Measurements from ENCODE around the gene MPST. TPM values are rescaled to one million over a fixed set of nuclear protein-coding genes. Genes with fewer than 3 reads are reported as not detected.

MPST gene
- polyA plus RNA-seq, 3 donors: 126 to 179 (median 131) TPM

DNA sequence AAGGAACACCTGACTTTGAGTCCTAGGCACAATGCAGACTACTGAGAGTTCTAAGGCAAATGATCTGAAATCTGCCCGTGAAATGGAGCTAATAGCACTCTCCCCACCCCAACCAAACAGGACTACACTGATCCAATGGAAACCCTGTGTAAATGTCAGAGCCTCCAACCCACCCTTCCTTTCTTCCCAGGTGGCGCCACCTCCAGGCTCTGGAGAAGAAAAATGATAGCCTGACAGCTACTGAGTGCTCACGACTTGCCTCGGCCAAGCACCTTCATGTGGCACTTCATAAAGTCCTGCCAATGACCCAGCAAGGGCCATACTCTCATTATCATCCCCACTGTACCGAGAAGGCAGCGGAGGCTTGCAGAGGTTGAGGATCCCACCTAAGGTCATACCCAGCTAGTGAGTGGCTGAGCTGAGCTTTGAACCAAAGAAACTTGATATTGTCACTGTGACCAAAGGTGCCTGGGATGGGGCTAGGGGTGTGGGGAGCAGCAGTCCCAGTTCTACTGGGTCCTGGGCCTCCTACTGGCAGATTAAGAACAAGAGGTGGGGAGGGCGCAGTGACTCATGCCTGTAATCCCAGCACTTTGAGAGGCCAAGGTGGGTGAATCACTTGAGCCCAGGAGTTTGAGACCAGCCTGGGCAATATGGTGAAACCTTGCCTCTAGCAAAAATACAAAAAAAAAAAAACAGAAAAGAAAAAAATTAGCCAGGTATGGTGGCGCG is 20.8 kb upstream of the MPST start:
- WGBS, 3 donors: 71 to 85% (median 79%) methylated on average over 9 of the region's 9 CpGs
- no peak overlapping the region for H3K27ac ChIP-seq (ENCODE audit: low read depth, low read length)

- H3K27ac ChIP-seq (ENCODE audit: low read depth, low read length): no peak overlapping the region
- 77 to 88% (median 78%) methylated on average over 4 of the region's 4 CpGs for WGBS, 3 donors
These were observed 20.1 kb upstream of the MPST start for GRCh38 chr22:36999463-36999862.

DNA sequence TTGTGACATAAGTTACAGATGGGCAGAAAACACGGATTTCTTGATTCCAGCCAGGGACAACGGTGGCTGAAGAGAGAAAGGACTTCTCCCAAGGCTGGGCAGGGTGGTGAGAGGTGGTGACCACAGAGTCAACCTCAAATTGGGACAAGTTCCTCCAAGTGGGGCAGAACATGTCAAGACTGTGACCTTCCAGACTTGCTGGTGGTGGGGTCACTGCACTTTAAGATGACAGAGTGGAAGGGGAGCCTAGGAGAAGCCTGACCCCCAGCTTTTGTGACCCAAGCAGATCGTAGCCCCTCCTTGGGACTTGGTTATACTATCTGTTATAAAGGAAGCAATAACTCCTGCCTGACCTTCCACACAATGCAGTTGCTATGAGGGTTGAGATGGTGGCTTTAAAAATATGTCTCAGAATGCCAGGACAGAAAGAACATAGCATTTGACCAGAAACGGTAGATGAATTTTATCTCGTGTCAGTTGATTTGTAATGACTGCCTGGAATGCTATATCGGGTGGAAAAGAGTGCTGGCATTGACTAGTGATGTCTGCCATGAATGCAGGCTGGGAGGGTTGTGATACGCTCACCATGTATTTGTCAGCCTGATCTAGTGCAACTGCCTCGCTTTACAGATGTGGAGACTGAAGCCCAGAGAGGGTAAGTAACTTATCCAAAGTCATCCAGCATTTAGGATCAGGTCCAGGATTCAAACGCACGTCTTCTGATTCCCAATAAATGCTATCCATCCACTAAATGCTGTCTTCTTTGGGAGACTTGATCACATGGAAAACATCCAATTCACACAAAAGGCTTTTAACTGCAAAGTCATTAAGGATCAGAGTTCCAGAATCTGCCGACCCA is 18.6 kb upstream of the MPST start:
- WGBS, 3 donors: 64 to 77% (median 76%) methylated on average over 11 of the region's 11 CpGs

DNA sequence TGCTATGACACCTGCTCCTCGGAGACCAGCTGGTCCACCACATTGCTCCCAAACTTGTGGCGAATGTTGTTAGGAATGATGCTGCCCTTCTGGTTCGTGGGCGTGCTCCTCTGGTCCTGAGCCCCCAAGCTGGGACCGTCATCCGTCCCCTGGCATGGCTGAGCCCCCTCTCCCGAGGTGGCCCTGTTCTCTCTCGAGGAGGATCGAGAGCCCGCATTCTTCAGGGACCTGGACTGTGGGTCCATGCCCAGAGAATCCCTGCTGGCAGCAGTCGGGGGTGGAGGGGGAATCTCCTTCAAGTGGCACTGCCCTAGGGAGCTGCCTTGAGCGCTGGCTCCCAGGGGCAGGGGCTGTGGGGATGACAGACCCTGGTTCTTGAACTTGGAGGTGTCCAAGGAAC is 17.7 kb upstream of the MPST start:
- no peak overlapping the region for H3K27ac ChIP-seq (ENCODE audit: low read depth, low read length)
- 85 to 91% (median 86%) methylated on average over 12 of the region's 12 CpGs for WGBS, 3 donors

More for the DNA sequence above, 18.6 kb upstream of the MPST start:
- H3K27ac ChIP-seq (ENCODE audit: low read depth, low read length): no peak overlapping the region

- H3K27ac ChIP-seq (ENCODE audit: low read depth, low read length): no peak overlapping the region
- WGBS, 3 donors: 71 to 88% (median 75%) methylated on average over 6 to 7 of the region's 7 CpGs
These were observed 16.9 kb upstream of the MPST start for GRCh38 chr22:37002633-37003032.

DNA sequence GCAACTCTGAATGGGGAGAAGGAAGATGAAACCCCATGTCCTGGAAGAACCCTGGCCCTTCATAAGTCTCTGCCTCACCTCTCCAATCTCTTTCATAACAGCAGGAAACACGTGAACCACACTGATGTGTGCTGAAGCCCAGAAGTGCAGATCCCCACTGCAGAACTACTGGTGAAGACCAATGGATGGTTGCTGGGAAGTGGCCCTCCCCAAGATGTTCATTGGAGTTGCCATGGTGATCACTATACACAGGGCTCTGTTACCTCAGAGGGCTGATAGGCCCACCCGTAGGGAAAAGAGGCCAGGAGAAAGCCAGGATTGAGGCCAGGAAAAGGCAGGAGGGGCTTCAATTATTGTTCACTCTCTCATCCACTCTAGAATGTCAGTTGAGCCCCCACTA is 11.9 kb upstream of the MPST start:
- WGBS, 3 donors: 35 to 39% (median 36%) methylated on average over 2 of the region's 2 CpGs
- H3K27ac ChIP-seq (ENCODE audit: low read depth, low read length): no peak overlapping the region

DNA sequence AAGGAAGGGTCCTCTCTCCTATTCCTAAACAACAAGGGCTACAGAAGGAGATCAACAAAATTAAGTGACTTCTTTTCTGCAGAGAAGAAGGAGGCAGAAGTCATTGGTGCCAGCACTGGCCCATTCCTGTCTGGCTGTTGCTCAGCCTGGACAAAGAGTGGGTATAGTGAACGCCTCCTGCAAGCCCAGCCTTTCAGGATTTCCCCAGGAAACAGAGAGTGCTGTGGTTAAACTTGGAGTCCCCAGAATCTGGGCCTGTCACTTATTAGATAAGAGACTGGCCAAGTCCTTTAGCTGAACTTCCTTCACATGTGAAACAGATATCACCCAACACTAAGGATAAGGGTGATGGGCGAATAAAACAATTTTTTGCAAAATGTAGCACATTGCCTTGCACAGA is 11.2 kb upstream of the MPST start:
- 32 to 76% (median 43%) methylated on average over 2 of the region's 2 CpGs for WGBS, 3 donors
- no peak overlapping the region for H3K27ac ChIP-seq (ENCODE audit: low read depth, low read length)

- H3K27ac ChIP-seq (ENCODE audit: low read depth, low read length): no peak overlapping the region
- WGBS, 3 donors: 51 to 89% (median 64%) methylated on average over 2 of the region's 2 CpGs
These were observed 10.1 kb upstream of the MPST start for GRCh38 chr22:37009490-37009889.

GRCh38 chr22:37010174-37010573 is 9.4 kb upstream of the MPST start:
- 79 to 90% (median 89%) methylated on average over 4 of the region's 4 CpGs for WGBS, 3 donors
- no peak overlapping the region for H3K27ac ChIP-seq (ENCODE audit: low read depth, low read length)

DNA sequence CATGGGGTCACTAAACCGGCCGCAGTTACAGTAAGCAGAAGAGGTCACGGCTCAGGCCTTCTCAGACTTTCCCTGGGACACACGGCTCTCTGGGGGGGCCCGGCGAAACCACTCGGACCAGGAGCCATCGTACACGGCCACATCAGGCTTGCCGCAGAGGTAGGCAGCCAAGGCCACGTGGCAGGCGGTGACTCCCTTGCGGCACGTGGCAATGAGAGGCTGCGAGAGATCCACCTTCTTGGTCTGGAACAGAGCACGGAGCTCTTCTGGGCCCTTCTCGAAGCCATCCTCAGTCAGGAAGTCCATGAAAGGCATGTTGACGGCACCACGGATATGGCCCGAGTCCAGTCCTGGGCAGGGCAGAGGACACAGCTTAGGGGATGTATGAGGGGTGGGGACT is 8.6 kb upstream of the MPST start:
- 86 to 89% (median 88%) methylated on average over 20 of the region's 20 CpGs for WGBS, 3 donors
- no peak overlapping the region for H3K27ac ChIP-seq (ENCODE audit: low read depth, low read length)

DNA sequence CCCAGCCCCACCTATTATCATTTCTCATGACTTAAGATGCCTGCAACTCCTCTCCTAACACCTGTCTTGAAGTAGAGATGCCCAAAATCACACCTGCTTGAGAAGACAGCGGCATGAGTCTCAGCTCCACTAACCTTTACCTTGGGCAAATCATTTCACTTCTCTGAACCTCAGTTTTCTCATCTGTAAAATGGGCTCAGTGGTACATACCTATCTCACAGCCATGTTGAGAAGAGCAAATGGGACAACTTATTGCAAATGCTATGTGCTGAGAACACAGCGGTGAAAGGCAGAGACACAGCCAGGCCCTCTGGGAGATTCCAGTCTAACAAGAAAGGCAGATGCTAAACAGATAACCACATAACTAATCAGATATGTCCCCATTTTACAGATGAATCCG is 8.1 kb upstream of the MPST start:
- no peak overlapping the region for H3K27ac ChIP-seq (ENCODE audit: low read depth, low read length)
- WGBS, 3 donors: 96 to 98% (median 97%) methylated on average over 3 of the region's 3 CpGs

DNA sequence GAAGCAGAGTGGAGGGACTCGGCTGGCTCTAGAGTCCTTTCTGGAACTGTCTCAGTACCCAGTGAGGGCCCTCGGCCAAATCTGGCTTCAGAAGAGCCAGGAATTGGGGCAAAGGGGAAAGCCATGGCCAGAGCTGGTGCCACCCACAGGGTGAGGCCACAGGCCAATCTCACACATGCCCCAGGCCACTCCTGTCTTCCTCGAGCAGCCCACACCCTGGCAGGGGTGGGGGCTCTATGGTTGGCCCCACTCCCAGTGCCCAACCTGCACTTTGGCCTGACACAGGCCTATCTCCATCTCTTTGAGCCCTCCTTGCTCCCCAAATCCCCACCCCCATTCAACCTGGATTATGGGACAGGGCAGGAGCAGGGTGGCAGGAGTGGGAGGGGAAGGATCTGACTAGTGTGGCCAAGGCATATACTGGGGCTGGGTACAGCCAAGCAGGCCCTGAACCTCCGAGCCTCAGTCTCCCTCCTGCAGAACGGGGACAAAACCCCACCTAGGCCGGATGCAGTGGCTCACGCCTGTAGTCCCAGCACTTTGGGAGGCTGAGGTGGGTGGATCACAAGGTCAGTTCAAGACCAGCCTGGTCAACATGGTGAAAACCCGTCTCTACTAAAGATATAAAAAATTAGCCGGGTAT is 7.2 kb upstream of the MPST start:
- 73 to 85% (median 82%) methylated on average over 9 of the region's 9 CpGs for WGBS, 3 donors
- no peak overlapping the region for H3K27ac ChIP-seq (ENCODE audit: low read depth, low read length)

DNA sequence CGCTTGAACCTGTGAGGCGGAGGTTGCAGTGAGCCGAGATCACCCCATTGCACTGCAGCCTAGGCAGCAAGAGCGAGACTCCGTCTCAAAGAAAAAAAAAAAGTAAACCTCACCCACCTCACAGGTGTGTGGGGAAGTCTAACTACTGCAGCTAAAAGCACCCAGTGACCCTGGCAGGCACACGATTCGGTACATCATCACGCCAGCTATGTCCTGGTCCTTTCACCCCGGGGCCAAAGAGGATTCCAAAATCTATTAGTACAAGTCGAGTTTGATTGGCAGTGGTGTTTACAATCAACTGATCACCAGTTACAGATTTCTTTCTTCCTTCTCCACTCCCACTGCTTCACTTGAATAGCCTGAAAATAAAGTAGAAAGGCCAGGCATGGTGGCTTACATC is 6.6 kb upstream of the MPST start:
- 73 to 83% (median 80%) methylated on average over 10 of the region's 10 CpGs for WGBS, 3 donors
- no peak overlapping the region for H3K27ac ChIP-seq (ENCODE audit: low read depth, low read length)

- H3K27ac ChIP-seq (ENCODE audit: low read depth, low read length): no peak overlapping the region
- 85 to 91% (median 85%) methylated on average over 4 of the region's 4 CpGs for WGBS, 3 donors
These were observed 5.1 kb upstream of the MPST start for GRCh38 chr22:37014415-37014806.

DNA sequence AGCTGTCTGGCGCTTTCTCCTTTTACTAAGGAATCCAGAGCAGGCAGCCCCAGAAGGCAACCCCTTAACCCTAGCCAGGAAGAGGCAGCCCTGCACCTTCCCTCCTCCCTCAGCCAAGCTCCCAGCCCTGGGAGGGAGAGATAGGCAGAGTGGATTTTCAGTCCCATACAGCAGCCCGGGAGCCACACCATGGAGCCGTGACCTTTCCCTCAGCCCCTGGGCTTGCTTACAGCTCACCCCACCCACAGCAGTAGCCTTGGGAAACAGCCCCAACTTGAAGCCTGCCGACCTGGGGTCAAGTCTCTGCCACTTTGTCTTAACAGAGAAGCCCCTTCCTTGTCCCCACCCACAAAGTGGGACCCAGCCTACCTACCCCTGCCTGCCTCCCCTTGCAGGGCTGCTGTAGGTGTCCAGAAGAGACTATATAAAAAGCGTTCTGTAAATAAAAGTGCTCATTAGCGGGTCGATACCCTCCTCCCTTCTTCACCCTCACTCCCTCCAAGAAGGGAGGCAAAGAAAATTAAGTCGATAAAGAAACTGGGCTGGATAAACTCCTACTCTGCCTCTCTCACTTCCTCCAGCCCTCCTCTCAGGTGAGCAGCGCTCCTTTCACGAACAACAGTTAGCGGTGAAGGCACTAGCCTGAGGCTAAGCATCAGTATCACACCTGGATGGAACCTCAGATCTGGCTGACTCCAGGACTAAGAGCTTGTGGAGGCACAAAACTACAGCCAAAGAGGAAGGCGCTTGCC is 4.5 kb upstream of the MPST start:
- H3K27ac ChIP-seq (ENCODE audit: low read depth, low read length): no peak overlapping the region

DNA sequence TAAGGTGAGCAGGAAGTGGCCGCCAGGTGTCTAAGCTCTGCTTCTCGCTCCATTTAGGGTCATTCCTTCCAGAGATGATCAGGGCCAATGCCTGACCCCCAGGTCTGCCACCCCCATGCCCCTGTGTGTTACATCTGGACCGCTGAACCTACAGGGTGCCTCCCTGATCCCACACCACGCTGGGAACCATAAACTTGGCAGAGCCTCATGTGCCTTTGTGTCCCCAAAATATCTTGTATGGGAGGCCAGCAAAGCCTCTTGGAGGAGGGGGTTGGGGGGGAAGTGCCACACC is 4.0 kb upstream of the MPST start:
- 85% methylated on average over 4 of the region's 4 CpGs for WGBS, 3 donors
- H3K27ac ChIP-seq (ENCODE audit: low read depth, low read length): no peak overlapping the region

More for the DNA sequence above, 4.5 kb upstream of the MPST start:
- 63 to 70% (median 69%) methylated on average over 12 of the region's 12 CpGs for WGBS, 3 donors

- H3K27ac ChIP-seq (ENCODE audit: low read depth, low read length): no peak overlapping the region
- 78 to 88% (median 87%) methylated on average over 14 of the region's 14 CpGs for WGBS, 3 donors
These were observed 3.2 kb upstream of the MPST start for GRCh38 chr22:37016134-37016910.

GRCh38 chr22:37017356-37017755 is 2.2 kb upstream of the MPST start:
- no peak overlapping the region for H3K27ac ChIP-seq (ENCODE audit: low read depth, low read length)
- WGBS, 3 donors: 58 to 86% (median 78%) methylated on average over 10 of the region's 10 CpGs
